NCI-H2081 treated with DMSO at 0.1 percent for 48 hours (cell line): Measurements from ENCODE around the gene PLEKHF1.
"Not testable (repeated sequence)": the region's sequence is repeated elsewhere in the genome, so short reads cannot be mapped to it uniquely, and the experiment has no call there.

Source experiments
- DNase-seq: peaks from one replicate; lab custom pipeline; 2025; lab: John Stamatoyannopoulos, UW

The PLEKHF1 gene

DNA sequence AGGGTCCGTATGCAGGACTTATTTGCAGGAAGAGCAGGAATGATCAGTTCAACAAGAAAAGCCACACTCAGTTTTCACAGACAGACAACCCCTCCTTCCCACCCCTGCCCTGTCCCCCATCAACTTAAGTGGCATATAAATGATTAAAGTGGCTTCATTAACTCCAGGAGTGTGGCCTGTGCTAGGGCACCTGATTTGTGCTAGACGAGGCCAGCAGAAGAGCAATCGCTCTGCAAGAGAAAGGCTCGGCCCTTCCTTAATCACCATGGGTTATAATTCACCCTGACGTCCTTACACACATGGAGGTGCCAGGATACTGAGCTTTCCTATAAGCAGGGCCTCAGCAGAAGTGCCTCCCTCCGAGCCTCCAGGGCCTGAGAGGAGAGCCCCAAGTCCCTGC, 35.2 kb downstream of the PLEKHF1 start:
- DNase-seq, result no peak

DNA sequence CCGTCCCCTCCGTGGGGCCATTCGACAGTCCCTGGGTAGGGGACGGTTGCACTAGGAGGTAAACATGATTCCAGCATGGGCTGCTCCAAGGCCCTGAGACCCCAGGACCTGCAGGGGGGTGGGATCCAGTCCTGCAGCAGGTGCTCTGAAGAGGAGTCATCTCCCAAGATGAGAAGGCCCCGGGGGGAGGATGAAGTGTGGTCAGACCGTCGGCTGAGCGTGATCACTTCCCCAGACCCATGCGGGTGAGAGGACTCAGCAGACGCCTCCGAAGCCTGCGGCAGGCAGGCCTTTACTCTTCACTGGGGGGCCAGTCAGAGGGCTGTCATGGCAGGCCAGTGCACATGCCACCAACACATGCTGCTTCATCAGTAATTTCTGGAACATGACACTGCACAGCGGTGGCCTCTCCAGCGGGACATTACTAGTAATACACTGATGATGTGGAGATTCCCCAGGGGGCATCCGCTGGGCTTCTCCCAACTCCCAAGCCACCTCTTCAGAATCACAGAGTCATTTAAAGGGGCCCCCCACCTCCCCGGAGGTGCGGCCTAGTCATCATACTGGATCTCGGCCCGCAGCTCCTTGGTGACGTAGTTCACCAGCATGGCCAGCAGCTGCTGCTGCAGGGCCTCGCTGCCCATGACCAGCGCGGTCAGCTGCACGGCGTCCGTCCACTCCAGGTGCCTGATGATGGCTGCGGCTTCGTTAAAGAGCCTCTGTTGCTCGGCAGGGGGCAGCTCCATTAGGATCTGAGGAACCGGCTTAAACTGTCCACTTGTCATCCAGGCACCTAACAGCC, 37.1 kb downstream of the PLEKHF1 start:
- DNase-seq, result no peak

DNA sequence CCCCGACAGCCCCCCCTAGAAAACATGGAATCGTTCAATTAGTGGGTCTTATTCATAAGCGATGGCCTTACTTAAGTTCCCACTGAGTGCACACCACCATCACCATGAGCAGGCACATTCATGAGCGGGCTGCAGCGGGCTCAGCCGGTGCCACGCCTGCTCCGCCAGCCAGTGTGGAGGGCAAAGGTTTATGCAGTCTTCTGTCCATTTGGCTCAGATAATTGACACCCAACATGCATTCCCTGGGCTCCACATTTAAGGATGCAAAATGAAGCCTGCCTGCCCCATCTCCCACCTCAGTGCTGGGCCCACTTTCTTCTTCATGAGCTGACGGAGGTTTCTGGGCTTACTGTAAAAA, 37.7 kb downstream of the PLEKHF1 start:
- no peak for DNase-seq

DNA sequence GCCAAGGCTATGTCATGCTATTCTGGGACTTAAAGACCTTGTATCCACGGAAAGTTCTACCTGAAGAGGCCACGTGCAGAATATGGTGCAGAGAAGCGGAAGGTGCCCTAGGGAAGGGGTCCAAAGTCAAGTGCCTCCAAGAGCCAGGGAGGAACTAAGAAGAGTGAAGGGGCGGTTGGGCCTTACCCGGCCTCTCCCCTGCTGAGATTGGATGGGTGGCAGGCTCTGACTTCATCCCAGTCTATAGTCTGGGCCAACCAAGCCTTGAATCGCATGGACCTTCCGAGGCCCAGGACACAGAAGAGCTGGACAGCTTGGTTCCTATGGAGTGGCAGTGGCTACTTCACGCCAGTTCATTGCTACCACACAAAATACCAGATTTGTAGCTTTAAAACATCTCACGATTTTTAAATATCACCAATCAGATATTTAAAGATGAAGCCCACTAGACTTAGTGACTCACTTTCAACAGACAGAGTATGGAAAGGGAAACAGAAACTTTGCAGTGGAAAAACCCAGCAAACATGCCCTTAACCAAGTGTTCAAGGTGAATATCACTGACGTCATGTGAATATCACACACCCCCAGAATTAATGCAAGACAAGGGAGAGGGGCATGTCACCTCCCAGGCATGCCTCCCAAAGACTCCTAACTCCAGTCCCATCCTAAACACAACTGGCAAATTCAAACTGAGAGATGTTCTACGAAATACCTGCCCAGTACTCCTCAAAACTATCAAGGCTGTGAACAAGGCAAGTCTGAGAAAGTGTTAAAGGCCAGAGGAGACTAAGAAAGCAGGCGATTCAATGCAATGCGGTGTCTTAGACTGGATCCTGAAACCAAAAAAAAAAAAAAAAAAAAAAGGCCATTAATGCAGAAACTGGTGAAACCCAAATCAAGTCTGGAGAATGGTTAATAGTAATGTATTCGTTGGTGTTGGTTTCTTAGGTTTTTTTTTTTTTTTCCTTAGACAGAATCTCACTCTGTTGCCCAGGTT, 39.6 kb downstream of the PLEKHF1 start:
- DNase-seq, result no peak

DNA sequence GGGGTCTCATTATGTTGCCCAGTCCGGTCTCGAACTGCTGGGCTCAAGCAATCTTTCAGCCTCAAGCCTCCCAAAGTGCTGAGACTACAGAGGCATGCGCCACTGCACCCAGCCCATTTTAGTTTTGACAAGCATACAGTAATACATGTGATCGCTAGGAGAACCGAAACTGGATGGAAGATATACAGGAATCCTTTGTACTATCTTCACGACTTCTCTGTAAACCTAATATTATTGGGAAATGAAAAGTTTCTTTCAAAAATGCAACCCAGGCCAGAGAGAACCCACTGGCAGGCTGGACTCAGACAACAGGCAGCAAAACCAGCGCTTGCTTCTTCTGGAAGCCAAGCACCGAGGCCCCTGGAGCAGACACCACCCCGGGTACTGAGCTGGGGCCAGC, 40.4 kb downstream of the PLEKHF1 start:
- DNase-seq, result no peak

DNA sequence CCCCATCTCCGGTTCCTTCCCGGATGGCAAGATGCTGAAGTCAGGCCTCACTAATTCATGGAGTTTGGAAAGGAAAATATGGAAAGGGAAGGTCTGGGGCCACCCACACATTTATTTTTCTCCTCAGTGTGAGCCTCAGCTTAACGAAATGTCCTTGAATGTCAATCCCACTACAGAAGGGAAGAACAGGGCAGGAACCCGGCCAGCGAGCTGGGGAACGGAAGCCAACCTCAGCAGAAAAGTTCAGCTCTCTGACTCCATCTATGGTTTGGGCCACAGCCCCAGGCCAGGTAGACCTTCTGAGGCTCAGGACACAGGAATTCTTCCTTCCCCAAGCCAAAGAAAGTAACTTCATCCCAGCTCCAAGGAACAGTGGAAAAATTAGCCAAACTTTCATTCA, 41.4 kb downstream of the PLEKHF1 start:
- DNase-seq, result no peak

DNA sequence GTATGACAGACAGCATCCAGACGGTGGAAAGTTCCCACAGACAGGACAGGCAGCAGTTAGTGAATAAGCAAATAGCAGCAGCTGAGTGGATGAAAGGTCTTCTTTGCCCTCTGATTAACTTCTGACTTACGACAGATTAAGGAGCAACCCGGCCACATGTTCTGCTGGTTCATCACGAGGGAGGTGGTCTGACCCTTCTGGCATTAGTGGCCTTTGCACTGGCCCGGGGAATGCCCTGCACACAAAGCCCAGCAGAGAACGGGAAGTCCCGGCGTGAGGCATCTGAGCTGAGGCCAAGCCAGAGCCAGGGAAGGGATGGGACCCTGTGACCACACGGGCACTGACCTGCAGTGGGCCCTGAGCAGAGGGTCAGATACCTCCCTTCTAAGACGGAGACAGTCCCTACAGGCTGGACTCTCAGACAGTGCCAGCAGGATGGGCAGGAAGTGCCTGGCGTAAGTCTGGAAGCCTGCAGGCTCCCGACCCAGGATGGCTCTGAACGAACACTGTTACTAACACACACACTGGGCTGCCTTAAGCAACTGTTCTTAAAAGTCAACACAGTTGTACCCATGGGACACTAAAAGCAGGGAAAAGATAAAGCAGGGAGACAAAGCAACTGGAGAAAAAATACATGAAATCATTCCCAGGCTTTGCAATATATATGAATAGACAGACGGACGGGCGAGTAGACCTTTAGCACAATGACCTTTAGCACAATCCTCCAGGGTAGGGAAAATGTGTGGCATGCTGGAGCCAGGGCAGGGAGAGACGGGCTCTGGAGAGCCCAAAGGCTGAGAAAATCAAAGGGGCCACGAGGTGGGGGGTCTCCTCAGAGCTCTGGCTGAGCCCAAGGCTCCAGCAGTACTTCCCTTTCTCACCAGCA, 43.5 kb downstream of the PLEKHF1 start:
- DNase-seq, result no peak

DNA sequence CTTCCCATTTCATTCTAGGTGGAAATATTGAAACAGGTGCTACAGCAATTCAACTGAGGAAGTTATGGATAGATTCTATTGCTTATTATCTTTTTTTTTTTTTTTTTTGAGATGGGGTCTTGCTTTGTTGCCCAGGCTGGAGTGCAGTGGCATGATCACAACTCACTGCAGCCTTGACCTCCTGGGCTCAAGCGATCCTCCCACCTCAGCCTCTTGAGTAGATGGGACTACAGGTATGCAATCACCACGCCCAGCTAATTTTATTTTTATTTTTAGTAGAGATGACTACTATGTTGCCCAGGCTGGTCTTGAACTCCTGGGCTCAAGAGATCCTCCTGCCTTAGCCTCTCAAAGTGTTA, 44.2 kb downstream of the PLEKHF1 start:
- DNase-seq, result not testable (repeated sequence)

DNA sequence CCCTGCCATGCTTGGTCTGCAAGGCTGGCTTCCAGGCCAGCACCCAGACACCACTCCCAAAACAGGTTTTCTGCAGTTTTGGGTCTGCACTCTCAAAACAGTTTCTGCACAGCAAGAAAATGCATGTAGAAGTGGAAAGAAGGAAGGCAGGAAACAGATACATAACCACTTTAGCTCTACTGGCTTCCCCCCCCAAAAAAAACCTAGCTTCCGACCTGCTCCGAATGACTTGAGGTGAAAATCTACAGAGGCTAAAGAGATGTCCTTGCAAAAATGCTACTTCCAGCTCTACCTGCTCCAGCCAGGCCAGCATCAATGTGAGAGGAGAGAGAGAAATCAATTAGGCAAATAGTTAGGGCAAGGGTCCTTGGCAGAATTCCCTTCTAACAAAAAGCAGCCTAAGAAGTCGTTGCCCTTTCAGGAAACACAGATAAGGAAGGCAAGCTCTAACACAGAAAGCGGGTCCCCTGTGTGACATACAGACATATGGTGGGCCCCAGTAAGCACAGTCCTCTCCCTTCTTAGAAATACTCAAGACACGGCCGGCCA, 46.4 kb downstream of the PLEKHF1 start:
- DNase-seq, result no peak

DNA sequence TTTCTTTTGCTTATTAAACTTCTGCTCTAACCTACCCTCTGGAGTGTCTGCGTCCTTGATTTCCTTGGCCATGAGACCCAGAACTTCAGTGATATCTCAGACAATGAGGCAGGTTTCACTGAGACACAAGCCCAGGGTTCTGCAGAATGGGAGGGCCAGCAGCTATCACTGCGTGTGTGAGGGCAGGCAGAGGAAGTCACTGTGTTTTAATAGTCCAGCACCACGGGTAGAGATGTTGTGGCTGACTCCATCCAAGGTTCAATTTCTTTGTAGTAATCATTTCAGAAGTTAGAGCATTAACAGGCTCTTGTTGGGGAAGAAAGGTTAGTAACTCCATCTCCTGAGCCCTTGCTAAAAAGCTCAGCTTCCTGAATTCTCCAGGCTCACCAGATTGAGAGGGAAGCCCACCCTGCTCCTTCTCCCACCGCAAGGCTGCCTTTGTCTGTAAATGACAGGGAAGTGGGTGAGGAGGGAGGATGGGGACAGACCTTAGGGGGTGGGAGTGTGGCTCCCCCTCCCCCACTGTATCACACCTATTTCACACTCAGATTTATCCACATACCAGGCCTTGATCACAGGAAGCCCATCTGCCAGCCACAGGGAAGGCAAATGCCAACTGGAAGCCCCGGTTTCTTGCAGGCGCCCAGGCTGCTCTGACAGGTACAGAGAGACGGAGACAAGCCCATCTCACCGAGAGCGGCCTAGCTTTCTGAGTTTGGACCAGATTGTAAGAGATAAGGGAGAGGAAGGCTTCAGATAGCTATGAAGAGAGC, 47.7 kb downstream of the PLEKHF1 start:
- DNase-seq, result no peak

DNA sequence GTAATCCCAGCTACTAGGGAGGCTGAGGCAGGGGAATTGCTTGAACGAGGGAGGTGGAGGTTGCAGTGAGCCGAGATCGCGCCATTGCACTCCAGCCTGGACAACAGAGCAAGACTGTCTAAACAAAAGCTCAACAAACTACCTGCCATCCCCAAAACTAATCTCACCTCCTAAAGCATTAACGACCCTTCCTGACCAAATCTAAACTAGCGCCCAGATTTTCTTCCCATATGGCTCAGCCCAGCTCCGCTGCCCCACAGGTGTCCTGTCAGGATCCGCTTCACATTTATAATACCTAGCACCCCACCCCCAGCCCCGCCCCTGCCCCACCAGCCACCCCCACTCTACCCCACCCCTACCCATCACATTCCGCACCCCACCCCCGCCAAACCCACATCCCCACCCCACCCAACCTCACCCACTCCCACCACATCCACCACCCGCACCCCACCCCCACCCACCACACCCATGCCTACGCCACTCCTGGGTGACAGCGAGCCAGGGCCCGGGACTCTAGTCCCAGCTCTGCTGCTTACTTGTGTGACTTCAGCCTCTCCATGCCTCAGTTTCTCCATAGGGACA, 49.2 kb downstream of the PLEKHF1 start:
- no peak for DNase-seq

DNA sequence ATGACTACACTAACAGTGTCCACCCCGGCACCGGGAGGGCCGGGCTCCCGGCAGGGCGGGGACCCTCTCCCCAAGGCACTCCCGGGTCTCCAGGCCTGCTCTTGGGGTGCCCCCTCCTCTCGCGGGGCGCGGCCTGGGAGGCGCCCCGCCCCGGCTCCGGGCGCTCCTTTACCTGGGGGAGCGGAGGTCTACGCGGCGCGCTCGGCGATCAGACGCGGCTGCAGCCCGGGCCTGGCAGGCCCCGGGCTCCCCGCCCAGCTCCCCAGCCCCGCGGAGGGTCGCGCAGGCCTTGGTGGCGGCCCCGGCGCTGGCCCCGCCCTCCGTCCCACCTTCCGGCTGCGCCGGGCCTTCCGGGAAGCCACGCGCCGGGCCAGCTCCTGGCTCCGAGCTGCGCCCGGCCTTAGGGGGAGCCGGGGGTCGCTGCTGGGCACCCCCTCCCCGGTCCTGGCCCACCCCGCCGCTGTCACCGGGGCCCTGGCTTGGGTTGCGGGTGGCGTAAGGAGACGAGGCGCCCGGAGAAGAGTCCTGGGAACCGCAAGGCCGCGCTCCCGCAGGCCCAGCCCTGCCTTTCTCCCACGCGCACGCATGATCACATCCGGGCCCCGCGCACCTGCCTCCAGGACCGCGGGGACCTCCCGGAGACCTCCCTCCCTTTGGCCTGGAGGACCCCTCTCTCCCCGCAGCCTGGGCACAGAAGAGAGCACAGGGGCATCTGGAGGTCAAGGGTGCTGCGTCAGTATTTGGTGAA, 49.9 kb downstream of the PLEKHF1 start, which contains the start of gene C19orf12:
Gene C19orf12 (minus strand): TSS at position 309 of the 748 bp plus-strand sequence. CDS start 6,848 bp downstream, outside the sequence.
- no peak for DNase-seq

DNA sequence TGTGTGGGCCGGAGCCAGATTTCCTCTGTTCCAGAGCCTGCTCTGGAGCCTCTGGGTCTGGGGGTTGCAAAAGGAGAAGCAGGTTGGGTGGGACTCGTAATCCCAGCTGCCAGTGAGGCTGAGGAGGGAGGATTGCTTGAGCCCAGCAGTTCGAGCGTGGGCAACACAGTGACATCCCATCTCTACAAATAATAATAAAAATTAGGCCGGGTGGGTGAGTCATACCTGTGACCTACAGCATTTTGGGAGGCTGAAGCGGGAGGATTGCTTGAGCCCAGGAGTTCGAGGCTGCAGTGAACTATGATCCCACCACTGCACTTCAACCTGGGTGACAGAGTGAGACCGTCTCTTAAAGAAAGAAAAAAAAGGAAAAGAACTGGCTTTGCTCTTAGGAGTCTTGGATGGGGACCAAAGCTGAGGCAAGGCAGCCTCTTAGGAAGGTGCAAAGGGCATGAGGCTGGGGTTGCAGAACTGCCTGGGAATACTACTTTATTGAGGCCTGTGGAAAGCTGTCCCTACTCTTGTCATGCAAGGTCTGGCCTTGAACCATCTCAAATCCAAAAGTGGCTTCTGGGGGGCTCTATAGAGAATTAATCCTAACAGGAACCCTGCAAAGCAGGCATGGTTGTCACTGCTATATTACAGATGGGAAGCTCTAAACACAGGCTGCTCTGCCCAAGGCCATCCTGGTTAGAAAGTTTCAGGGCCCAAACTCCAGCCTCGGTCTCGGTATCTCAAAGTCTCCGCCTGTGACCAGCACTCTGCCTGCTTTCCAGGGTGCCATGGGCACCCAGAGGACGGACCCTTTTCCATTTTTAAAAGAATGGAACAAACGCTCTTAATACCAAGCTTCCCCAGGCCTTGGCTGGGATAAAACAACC, 50.7 kb downstream of the PLEKHF1 start:
- DNase-seq, result no peak

DNA sequence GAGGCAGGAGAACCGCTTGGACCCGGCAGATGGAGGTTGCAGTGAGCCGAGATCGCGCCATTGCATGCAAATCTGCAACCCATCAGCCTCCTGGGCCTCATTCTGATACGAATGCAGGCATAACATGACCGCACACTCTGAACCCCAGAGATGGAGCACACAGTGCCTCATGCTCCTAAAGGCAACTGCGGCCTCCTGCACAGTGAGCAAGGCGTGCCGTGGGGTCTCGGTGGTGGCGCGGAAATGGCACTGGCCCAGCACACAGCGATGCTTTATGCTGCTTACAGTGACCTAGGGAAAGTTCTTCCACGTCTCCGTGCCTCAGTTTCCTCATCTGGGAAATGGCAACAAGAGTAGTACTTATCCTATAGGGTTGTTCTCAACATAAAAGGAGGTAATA, 51.8 kb downstream of the PLEKHF1 start:
- no peak for DNase-seq

DNA sequence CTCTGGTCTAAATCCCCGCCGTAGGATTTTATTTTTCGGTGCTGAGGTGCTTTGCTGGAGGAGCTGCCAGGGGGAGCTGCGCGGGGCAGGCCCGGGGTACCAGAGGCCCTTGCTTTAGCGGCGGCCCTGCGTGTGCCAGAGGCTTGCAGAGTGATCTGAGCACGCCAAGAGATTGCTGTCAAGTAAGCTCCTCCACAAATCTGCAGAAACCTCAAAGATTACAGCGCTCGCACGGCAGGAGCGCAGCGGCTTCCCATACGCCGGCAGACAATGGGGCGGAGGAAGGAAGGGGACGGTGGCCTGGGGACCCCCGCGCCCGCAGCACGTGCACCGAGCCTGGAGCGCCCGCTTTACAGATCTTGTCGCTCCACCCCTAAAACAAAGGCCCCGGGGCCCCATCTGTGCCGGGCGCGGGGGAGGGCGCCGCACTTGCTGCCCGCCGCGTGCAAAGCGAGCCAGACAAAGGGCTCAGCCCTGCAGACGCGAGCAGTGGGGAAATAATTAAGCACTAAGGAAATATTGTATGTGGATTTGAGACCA, 58.9 kb downstream of the PLEKHF1 start:
- no peak for DNase-seq

DNA sequence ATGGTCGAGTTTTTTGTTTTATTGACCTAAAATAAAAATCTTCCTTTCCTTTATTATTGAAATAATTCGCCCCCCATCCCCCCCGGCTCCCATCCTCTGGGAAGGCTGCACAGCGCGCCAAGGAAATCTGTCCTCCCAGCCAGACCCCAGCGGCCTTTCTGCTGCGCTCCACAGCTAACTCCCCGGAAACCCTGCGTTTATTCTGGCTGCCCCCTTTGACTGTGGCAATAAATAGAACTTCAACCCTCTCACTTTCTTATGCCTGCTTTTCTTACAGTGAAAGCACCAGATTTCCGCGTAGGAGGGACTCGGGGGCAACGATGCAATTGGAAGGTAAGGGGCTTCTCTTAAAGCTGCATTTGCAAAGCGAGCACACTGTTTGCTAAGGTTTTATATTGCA, 59.5 kb downstream of the PLEKHF1 start:
- no peak for DNase-seq
